ENCODE measurements around the gene CYTH1.
A peak's percentile ranks its signal among the peaks of the same experiment; 100 is the strongest.

The CYTH1 gene

DNA sequence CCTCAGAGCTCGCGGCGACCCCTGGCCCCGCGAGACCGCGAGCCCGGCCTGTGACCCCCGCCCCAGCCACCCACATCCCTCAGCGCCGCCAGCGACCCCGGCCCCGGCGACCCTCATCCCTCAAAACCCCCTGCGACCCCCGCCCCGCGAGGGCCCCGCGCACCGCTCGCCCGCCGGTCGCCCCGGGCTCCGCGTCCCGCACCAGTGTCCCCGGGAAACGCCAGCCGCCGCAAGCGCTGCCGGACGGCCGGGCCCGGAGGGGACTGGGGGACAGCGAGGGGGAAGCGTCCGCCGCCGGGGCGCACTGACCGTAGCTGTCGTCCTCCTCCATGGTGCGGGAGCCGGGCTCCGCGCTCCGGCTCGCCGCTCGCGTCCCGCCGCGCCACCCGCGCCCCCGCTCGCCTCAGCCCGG, at the start of gene CYTH1:
CYTH1 (minus strand) TSS at position 381 of the 412 bp plus-strand sequence; CDS start at position 331, 50 bp downstream.
- DNase-seq = no peak

DNA sequence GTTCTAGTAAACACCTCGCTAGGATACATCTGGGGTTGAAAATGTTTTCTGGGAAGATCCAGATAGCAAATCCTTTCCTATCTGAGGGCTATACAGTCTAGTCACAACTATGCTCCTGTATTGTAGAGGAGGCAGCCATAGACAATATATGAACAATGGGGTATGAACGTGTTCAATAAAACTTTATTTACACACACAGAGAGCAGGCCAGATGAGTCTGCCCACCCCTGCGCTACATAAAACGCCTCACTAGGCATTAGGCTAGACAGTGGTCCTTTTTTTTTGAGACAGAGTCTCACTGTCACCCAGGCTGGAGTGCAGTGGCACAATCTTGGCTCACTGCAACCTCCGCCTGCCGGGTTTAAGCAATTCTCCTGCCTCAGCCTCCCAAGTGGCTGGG, 47.4 kb upstream of the CYTH1 start:
- DNase-seq = no peak

DNA sequence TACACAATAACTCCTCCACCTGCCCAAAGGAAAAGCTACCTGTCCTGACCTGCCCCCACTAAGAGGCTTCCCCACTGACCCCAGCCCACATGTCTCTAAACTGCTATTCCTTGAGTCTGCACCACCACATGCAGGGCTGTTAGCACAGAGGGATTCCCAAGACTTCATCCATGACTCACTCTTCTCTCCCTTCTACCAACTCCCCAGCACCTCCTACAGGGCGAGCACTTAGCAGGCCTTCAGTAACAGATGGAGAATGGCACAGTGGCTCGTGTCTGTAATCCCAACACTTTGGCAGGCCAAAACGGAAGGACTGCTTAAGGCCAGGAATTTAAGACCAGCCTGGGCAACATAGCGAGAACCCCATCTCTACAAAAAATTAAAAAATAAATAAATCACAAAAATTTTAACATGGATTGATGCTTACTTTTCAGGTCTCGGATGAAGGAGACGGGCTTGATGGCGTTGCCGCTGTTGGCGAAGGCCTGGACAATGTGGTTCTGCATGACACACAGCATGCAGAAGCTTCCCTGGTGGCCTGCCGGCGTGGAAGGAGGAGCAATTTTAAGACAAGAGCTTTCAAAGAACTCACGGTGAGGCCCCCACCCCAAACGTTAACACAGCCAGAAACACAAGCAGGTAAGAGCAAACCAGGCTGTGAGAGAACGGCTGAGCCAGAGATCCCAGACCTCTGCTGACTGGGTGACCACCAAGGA, 46.6 kb upstream of the CYTH1 start:
- DNase-seq = peak; percentile 18

- no peak for DNase-seq
Measured at GRCh38 chr17:78826836-78827509, 44.9 kb upstream of the CYTH1 start.

DNA sequence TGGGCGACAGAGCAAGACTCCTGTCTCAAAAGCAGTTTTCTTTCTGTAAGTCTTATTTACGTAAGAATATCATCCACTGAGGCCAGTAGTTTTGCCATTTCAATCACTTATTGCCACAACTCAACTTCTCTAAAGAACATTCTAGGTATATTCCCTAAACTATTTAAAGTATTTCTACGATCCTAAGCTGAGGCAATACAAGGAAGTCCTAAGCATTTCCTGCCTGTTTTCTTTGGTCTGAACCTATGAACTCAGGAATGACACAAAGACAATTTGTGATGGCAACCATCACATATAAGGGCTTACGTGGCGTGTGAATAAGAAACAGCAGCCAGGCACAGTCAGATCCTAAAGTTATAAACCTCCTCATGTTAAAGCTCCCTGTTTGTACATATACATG, 44.3 kb upstream of the CYTH1 start:
- no peak for DNase-seq

DNA sequence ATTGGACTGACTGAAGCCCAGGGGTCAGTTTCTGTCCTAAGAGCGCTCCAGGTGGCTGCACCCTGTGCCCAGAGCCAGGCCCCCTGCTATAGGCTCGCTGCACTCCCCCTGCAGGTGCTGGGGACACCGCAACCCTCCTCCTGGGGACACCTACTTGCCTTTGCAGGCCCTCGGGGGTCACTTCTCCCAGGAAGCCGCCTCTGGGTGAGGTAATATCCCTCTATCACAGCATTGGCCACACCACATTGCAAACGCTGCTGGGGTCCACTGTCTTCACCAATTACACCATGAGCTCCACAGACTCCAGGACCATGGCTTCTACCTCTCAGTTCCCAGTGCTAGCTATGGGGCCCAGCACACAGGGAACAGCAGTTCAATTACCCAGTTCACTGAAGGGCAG, 43.6 kb upstream of the CYTH1 start:
- DNase-seq = no peak

GRCh38 chr17:78824240-78824639, 42.2 kb upstream of the CYTH1 start:
- no peak for DNase-seq

DNA sequence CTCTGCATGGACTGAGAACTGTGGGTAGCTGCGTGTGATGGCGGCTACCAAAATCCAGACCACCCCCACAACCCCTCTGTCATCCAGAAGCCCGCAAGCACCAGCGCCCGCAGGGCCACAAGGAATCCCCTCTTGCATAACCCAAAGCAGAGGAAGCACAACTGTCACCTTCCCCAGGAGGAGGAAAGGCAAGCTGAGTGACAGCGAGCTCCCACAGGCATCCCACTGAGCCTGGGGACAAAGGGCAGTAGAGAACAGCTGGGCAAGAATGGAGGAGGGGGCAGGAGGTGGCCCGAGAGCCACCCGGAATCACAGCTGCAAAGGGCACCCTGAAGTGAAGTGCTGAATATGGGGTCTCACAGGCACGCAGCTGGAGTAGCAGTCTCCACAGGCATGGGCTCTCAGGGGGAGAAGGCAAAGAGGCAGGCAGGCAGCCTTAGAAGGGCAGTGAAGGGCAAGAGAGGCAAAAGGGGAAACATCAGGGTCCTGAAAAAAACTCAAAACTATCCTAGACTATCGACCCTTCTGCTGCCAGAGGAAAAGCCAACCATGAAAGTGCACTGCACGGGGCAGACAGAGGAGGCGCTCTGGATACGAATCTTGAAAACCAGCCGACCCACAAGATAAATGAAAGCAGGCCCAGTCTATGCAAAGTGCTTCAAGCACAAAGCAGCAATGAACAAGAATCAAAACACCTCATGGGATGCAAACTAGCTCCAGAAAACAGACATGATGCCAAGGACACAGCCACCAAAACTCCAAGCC, 41.4 kb upstream of the CYTH1 start:
- DNase-seq = no peak

- DNase-seq = no peak
Measured at GRCh38 chr17:78822552-78822951, 40.5 kb upstream of the CYTH1 start.

DNA sequence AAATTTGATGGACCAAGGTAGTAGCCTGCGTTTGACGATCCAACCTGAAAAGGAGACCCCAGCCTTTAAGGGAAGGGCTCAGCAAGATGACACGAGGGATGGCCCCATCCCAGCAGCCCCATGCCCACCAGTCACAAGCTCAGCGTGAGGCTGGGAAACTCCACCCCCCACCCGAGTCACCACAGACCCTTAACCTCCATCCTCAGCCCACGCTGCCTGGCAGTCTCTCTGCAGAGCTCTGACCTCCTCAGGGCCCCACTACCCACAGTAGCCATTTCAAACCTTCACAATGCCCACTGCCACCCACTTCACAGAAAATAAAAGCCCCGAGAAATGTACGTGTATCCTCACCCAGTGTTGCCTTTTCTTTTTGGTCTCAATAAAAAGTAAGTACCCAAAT, 39.9 kb upstream of the CYTH1 start:
- DNase-seq = no peak

- DNase-seq = no peak
Measured at GRCh38 chr17:78820841-78821240, 38.8 kb upstream of the CYTH1 start.

- DNase-seq = no peak
Measured at GRCh38 chr17:78819806-78820792, 38.0 kb upstream of the CYTH1 start.

GRCh38 chr17:78819402-78819801, 37.3 kb upstream of the CYTH1 start:
- DNase-seq = no peak

DNA sequence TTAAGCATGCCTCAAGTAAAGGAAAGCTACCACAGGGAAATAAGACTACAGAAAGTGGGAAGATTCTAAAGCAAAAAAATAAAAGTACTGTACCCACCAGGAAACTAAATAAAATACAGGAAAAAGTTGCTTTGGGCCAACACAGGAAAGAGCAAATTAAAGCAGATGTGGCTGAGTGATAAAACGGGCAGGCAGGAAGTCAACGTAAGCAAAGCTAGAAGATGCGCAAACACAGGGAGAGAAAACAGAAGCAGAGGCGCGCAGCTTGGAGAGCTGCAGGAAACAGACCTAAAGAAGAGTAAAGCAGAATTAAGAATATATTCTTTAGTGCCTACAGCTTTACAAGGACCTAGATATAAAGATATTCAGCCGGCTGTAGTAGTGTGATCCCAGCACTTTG, 36.9 kb upstream of the CYTH1 start:
- DNase-seq = peak; percentile 33

GRCh38 chr17:78818152-78818846, 36.2 kb upstream of the CYTH1 start:
- no peak for DNase-seq

DNA sequence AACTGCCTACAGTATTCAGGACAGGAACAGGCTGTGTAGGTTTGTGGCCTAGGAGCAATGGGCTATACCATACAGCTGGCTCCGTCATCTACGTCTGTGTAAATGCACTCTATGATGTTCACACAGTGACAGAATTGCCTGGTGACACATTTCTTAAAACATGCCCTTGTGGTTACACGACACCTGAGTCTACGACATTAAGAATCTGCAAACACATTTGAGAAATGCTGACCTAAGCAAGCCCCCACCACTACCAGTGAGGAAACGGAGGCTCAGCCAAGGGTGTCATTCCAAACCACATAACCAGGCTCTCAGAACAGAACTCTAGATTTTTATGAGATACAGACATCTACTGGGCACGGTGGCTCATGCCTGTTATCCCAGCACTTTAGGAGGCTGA, 35.0 kb upstream of the CYTH1 start:
- peak; percentile 73 for DNase-seq

DNA sequence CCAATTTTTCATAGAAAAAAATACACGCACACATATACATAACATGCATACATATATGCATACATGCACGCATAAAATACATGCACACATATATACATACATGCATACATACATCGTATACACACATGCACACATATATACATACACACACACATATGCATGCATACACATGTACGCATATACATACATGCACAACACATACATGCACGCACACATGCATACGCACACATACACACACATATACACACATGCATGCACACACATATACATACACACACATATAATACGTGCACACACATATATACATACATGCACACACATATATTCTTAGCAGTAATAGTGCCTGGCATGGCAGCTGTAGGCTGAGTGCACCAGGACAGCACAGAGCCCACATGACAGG, 33.6 kb upstream of the CYTH1 start:
- no peak for DNase-seq

DNA sequence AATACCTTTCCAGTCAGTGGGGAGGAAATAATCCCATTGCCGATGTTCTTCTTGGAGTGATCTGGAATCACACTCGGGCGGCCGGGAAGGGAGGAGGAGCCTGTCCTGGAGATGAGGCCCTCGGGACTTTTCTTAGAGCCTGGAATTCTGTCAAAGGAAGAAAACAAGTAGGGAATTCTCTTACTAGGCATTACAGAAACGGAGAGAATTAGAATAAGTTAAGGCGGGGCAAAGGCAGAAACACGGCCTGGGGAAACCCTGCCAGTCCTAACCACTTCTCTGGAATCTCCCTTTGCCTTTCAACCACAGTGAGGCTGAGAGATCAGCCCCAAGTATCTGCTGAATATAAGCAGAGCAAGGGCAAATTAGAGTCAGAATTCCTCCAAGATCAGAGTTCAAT, 30.8 kb upstream of the CYTH1 start:
- no peak for DNase-seq

DNA sequence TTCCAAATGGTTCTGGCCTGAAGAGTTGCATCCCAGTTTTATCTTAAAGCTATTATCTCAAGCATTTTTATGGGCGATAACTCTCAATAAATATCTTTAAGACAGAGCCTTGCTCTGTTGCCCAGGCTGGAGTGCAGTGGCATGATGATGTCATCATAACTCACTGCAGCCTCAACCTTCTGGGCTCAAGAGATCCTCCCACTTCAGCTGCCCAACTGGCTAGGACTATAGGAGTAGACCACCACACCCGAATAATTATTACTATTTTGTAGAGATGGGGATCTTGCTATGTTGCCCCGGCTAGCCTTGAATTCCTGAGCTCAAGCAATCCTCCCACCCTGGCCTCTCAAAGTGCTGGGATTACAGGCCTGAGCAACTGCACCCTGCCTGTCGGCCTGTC, 26.1 kb upstream of the CYTH1 start:
- DNase-seq = no peak

DNA sequence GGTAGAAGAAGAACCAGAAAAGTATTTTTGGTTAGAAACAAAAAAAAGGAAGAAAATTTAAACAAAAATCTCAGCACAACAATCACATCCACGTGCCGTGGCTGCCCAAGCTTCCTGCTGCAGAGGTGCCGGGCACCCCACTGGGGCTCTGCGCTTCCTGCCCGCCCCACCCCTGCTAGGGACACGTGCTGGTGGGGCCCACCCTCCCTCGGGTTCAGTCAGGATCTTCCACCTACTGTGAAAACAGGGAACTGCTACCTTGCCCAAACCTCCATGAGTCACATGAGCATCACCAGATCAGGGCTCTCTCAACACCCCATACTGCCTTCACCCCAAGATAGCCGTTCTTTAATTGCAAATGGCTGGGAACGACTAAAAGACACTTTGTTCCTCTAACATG, 24.4 kb upstream of the CYTH1 start:
- peak; percentile 18 for DNase-seq

DNA sequence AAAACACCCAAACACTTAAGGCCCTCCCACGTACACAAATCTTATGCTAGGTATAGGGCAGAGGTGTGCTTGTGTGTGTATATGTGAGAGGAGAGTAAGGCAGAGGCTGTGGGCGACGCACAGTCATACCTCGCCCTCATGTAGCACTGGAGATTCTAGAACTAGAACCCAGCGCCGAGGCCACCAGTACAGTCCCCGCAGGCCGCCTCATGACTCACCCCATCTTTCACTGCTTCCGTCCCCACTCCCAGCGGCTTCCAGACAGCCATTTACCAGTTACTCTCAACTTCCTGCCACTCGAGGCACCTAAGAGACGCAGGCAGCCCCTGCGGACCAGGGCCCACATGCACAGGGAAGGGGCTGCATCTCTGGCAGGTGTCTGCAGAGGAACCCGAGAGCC, 23.2 kb upstream of the CYTH1 start:
- peak; percentile 85 for DNase-seq

DNA sequence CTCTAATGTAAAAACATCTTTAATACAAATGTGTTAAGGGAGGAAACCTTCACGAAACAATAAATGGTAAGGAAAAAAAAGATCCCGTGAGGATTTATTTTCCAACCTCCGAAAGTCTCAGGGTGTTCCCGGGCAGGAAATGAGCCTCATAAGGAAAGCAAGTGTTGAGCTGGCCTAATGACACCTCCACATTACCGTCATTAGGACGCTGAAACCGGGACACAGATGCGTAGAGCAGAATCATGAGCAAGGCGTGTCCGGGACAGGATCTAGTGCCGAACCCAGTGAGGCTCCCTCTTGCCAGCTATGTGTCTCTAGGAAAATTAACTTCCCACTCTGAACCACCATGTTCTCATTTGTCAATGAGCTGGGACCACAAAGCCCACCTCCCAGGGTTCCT, 22.7 kb upstream of the CYTH1 start:
- DNase-seq = peak; percentile 48

Data from activated naive CD4-positive, alpha-beta T cell treated with Interleukin-2 at 50 U/mL for 16 hours (primary cell).